HCT116 (cell line): ENCODE data around the gene TNKS2. TPM values are rescaled to one million over a fixed set of nuclear protein-coding genes. Genes with fewer than 3 reads are reported as not detected.

Experiments
- ATAC-seq: fragments of 200-7000 bp; cut with Tn5 transposase; 2 replicates; pipeline ENCODE4 v1.9.1; 2020; ENCODE audit warnings: mild to moderate bottlenecking, moderate library complexity
- BruUV-seq: library from RNA; stranded (reverse); fragments of 400-500 nt; replicated peaks from 2 replicates; lab custom pipeline; 2021; lab: Mats Ljungman, UMichigan
- CTCF ChIA-PET: fragments of 300-600 bp; sonication (Branson Sonifier 250); formaldehyde crosslinking; loops from one replicate; lab custom pipeline; 2021; ENCODE audit warnings: antibody characterized with exemption; lab: Charles Lee
- POLR2A ChIA-PET: fragments of 300-600, 350-600 bp; sonication (Branson Sonifier 250); formaldehyde crosslinking; loops from one replicate; lab custom pipeline; 2021; ENCODE audit warnings: antibody characterized with exemption; lab: Charles Lee
- RAD21 ChIA-PET, 2 experiments: fragments of 300-600 bp; sonication (Branson Sonifier 250); formaldehyde crosslinking; loops; one replicate each; lab custom pipeline; 2023; ENCODE audit warnings: low total read pairs in 2 of 2; ENCODE audit not compliant: uncharacterized antibody in 2 of 2, unreplicated experiment in 2 of 2, low non-redundant PET in 1 of 2; lab: Charles Lee
- DNase-seq: peaks from one replicate; pipeline ENCODE4 v3.0.0-alpha.2; 2010; ENCODE audit warnings: low read depth, low spot score
- H2AFZ ChIP-seq: fragments of 200-600 bp; shearing (Covaris generic), sonication (generic); 2 replicates; pipeline ENCODE4 v1.6.1; 2017; ENCODE audit warnings: low read depth, mixed run types, mixed read lengths, antibody characterized with exemption, low read length; ENCODE audit not compliant: poor library complexity, severe bottlenecking
- H3K27ac ChIP-seq: 2 replicates; pipeline ENCODE4 v1.5.1; 2012; ENCODE audit warnings: low read depth, low read length
- H3K27me3 ChIP-seq: fragments of 200-600 bp; sonication (generic); 2 replicates; pipeline ENCODE4 v1.6.1; 2016; ENCODE audit warnings: mixed run types, low read length, mixed read lengths; ENCODE audit not compliant: insufficient read depth
- H3K36me3 ChIP-seq, 2 experiments: fragments of 200-500 bp in 1 of 2; fragments of 200-600 bp in 1 of 2; sonication (Bioruptor generic) in 1 of 2; sonication (generic) in 1 of 2; 2 replicates each; pipeline versions ENCODE4 v1.5.1 to v1.6.1; 2014 to 2016; ENCODE audit warnings: low read length in 2 of 2, inconsistent platforms in 1 of 2, mixed read lengths in 1 of 2, mixed run types in 1 of 2; ENCODE audit not compliant: insufficient read depth in 2 of 2, control insufficient read depth in 1 of 2
- H3K4me1 ChIP-seq, 2 experiments: fragments of 200-600 bp in 1 of 2; sonication (generic) in 1 of 2; 2 replicates each; pipeline versions ENCODE4 v1.5.1 to v1.6.1; 2012 to 2017; ENCODE audit warnings: low read length in 2 of 2, inconsistent platforms in 1 of 2, mild to moderate bottlenecking in 1 of 2, mixed read lengths in 1 of 2, mixed run types in 1 of 2, moderate library complexity in 1 of 2; ENCODE audit not compliant: insufficient read depth in 2 of 2, control insufficient read depth in 1 of 2
- H3K4me2 ChIP-seq: fragments of 200-600 bp; sonication (generic); 2 replicates; pipeline ENCODE4 v1.6.1; 2017; ENCODE audit warnings: mixed run types, low read length, mixed read lengths
- H3K4me3 ChIP-seq, 2 experiments: fragments of 200-600 bp in 1 of 2; sonication (generic) in 1 of 2; replicated peaks in 1 of 2; 2 replicates each; pipeline ENCODE4 v1.5.1; 2011 to 2016; ENCODE audit warnings: low read length in 2 of 2, control low read depth in 1 of 2, low read depth in 1 of 2, mild to moderate bottlenecking in 1 of 2, mixed read lengths in 1 of 2, mixed run types in 1 of 2
- H3K79me2 ChIP-seq: fragments of 200-600 bp; sonication (generic); 2 replicates; pipeline ENCODE4 v1.6.1; 2017; ENCODE audit warnings: mild to moderate bottlenecking, mixed run types, low read length, moderate library complexity, mixed read lengths; ENCODE audit not compliant: insufficient read depth
- H3K9ac ChIP-seq: fragments of 200-600 bp; sonication (generic); 2 replicates; pipeline ENCODE4 v1.6.1; 2016; ENCODE audit warnings: low read length, mixed read lengths
- H3K9me2 ChIP-seq: fragments of 200-600 bp; sonication (generic), shearing (Covaris generic); 2 replicates; pipeline ENCODE4 v1.6.1; 2017; ENCODE audit warnings: mixed run types, mild to moderate bottlenecking, moderate library complexity; ENCODE audit not compliant: insufficient read depth
- H3K9me3 ChIP-seq, 2 experiments: fragments of 200-500 bp in 1 of 2; fragments of 200-600 bp in 1 of 2; sonication (Bioruptor generic) in 1 of 2; sonication (generic) in 1 of 2; 2 replicates each; pipeline ENCODE4 v1.6.1; 2014 to 2017; ENCODE audit warnings: low read length in 2 of 2, mixed read lengths in 2 of 2, inconsistent platforms in 1 of 2, low read depth in 1 of 2, mild to moderate bottlenecking in 1 of 2, mixed run types in 1 of 2, moderate library complexity in 1 of 2; ENCODE audit not compliant: control insufficient read depth in 1 of 2, insufficient read depth in 1 of 2
- H4K20me1 ChIP-seq: fragments of 200-600 bp; sonication (generic), shearing (Covaris generic); 2 replicates; pipeline ENCODE4 v1.6.1; 2017; ENCODE audit warnings: mixed run types, mild to moderate bottlenecking, moderate library complexity; ENCODE audit not compliant: insufficient read depth
- CBX3 ChIP-seq: IDR thresholded peaks from 2 replicates; pipeline ENCODE4 v1.6.1; 2012; ENCODE audit warnings: low read depth
- ELF1 ChIP-seq: IDR thresholded peaks from 2 replicates; pipeline ENCODE4 v1.6.1; 2012; ENCODE audit warnings: low read depth, borderline replicate concordance
- JUND ChIP-seq: IDR thresholded peaks from 2 replicates; pipeline ENCODE4 v1.6.1; 2012
- POLR2AphosphoS5 ChIP-seq: IDR thresholded peaks from 2 replicates; pipeline ENCODE4 v1.6.1; 2011; ENCODE audit warnings: mild to moderate bottlenecking, low read depth, low read length, moderate library complexity
- SIN3A ChIP-seq: IDR thresholded peaks from 2 replicates; pipeline ENCODE4 v1.6.1; 2012; ENCODE audit warnings: low read depth
- SP1 ChIP-seq: IDR thresholded peaks from 2 replicates; pipeline ENCODE4 v1.6.1; 2012; ENCODE audit warnings: low read depth
- SRF ChIP-seq: IDR thresholded peaks from 2 replicates; pipeline ENCODE4 v1.6.1; 2012; ENCODE audit warnings: low read depth
- intact Hi-C: fragments of 100-400 bp; cut with micrococcal nuclease; formaldehyde crosslinking; loops from 2 replicates; pipeline ENCODE4 v1.10.0; 2022
- total RNA-seq: library from RNA; stranded (reverse); gene quantifications from one replicate; pipeline ENCODE4 v1.2.1, GENCODE V29; 2021; ENCODE audit not compliant: unreplicated experiment
- TF ChIP-seq, protein P1 (sequence below): IDR thresholded peaks from 2 replicates; pipeline ENCODE4 v1.6.1; 2011; ENCODE audit warnings: mild to moderate bottlenecking, low read length, moderate library complexity; ENCODE audit not compliant: insufficient replicate concordance; ENCODE audit errors: extremely low read depth
- TF ChIP-seq, protein P2 (sequence below): IDR thresholded peaks from 2 replicates; pipeline ENCODE4 v1.6.1; 2012; ENCODE audit warnings: low read depth
- TF ChIP-seq, protein P3 (sequence below): IDR thresholded peaks from 2 replicates; pipeline ENCODE4 v1.6.1; 2012
- TF ChIP-seq, protein P4 (sequence below): IDR thresholded peaks from 2 replicates; pipeline ENCODE4 v1.6.1; 2012

TNKS2 gene
- total RNA-seq, 1 experiment from 2014 or later: 20.7 TPM

DNA sequence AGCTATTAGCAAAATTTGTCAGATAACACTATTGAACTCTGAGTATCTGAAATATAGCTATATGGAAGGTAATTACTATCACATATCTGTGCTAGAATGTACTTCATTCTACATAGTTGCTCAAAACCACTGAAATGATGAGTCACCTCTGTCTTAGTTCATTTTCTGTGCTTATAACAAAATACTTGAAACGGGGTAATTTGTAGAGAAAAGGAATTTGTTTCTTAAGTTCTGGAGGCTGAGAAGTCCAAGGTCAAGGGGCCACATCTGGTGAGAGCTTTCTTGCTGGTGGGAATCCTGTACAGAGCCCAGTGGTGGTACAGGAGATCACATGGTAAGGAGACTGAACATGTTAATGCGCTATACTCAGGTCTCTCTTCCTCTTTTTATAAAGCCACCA, 41.9 kb upstream of the TNKS2 start:
- ChIA-PET RAD21 (no interaction called here), POLR2A (no interaction called here), CTCF (interaction anchor here (1.6 kb wide), 1 partner anchor 157 kb away, joined by 4 read pairs; no protein-coding TSS in a partner anchor)
- Histone ChIP-seq H3K36me3 (no peaks in the 10 kb centered on the region), H3K4me3 (no peak overlapping the region), H3K27me3 (no peaks in the 10 kb centered on the region), H3K27ac (no peak overlapping the region), H3K4me2 (no peak overlapping the region), H3K9me2 (no peaks in the 10 kb centered on the region), H3K79me2 (no peaks in the 10 kb centered on the region), H2AFZ (no peak overlapping the region), H3K4me1 (no peaks in the 10 kb centered on the region), H3K9ac (no peak overlapping the region), H3K9me3 (no peaks in the 10 kb centered on the region), H4K20me1 (no peaks in the 10 kb centered on the region)
- intact Hi-C loops: no loop called here
- no TSS peak for BruUV-seq
- DNase-seq (no peak), ATAC-seq (no peak)
- TF ChIP-seq SRF (no peak), SIN3A (no peak), CBX3 (no peak), POLR2AphosphoS5 (no peak), ELF1 (no peak), JUND (no peak), SP1 (no peak)
- TF ChIP-seq, protein P1, sequence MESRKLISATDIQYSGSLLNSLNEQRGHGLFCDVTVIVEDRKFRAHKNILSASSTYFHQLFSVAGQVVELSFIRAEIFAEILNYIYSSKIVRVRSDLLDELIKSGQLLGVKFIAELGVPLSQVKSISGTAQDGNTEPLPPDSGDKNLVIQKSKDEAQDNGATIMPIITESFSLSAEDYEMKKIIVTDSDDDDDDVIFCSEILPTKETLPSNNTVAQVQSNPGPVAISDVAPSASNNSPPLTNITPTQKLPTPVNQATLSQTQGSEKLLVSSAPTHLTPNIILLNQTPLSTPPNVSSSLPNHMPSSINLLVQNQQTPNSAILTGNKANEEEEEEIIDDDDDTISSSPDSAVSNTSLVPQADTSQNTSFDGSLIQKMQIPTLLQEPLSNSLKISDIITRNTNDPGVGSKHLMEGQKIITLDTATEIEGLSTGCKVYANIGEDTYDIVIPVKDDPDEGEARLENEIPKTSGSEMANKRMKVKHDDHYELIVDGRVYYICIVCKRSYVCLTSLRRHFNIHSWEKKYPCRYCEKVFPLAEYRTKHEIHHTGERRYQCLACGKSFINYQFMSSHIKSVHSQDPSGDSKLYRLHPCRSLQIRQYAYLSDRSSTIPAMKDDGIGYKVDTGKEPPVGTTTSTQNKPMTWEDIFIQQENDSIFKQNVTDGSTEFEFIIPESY: no peak
- TF ChIP-seq, protein P2, sequence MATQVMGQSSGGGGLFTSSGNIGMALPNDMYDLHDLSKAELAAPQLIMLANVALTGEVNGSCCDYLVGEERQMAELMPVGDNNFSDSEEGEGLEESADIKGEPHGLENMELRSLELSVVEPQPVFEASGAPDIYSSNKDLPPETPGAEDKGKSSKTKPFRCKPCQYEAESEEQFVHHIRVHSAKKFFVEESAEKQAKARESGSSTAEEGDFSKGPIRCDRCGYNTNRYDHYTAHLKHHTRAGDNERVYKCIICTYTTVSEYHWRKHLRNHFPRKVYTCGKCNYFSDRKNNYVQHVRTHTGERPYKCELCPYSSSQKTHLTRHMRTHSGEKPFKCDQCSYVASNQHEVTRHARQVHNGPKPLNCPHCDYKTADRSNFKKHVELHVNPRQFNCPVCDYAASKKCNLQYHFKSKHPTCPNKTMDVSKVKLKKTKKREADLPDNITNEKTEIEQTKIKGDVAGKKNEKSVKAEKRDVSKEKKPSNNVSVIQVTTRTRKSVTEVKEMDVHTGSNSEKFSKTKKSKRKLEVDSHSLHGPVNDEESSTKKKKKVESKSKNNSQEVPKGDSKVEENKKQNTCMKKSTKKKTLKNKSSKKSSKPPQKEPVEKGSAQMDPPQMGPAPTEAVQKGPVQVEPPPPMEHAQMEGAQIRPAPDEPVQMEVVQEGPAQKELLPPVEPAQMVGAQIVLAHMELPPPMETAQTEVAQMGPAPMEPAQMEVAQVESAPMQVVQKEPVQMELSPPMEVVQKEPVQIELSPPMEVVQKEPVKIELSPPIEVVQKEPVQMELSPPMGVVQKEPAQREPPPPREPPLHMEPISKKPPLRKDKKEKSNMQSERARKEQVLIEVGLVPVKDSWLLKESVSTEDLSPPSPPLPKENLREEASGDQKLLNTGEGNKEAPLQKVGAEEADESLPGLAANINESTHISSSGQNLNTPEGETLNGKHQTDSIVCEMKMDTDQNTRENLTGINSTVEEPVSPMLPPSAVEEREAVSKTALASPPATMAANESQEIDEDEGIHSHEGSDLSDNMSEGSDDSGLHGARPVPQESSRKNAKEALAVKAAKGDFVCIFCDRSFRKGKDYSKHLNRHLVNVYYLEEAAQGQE: no peak
- TF ChIP-seq, protein P3, sequence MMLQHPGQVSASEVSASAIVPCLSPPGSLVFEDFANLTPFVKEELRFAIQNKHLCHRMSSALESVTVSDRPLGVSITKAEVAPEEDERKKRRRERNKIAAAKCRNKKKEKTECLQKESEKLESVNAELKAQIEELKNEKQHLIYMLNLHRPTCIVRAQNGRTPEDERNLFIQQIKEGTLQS: no peak
- TF ChIP-seq, protein P4, sequence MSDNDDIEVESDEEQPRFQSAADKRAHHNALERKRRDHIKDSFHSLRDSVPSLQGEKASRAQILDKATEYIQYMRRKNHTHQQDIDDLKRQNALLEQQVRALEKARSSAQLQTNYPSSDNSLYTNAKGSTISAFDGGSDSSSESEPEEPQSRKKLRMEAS: no peak
